Measurements from ENCODE around the gene GLDN.

GLDN gene

DNA sequence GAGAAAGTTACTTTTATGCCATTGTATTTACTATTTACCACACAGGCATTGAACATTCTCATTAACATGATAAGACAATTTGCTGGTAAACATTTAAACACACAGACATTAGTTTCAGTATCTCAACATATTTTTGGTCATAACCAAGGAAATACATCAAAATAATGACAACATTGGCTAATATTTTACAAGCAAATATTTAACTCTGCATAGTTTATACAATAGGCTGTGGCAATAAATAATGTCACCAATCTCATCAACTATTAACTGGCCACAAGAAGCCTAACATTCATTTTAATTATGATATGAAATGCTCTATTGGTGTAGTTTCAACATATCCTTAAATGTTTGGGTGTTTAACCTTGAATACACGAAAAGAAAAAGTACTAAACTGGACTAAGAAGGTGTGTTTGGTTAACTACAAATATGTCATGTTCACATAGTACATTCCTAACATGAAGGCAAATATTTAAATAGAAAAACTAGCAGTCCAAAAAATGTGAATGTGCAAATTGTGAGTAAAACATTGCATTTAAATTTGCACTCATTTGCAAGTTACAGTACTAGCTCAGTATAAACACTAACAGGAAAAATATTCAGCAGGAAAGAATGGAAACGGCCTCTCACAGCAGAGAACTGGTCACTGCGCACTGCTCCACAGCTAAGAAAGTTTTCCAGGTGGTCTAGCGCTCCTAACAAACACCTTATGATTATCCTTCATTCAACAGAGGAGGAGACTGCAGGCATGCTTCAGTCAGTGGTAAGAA, 106.6 kb downstream of the GLDN start:
- TF ChIP-seq, protein P1, sequence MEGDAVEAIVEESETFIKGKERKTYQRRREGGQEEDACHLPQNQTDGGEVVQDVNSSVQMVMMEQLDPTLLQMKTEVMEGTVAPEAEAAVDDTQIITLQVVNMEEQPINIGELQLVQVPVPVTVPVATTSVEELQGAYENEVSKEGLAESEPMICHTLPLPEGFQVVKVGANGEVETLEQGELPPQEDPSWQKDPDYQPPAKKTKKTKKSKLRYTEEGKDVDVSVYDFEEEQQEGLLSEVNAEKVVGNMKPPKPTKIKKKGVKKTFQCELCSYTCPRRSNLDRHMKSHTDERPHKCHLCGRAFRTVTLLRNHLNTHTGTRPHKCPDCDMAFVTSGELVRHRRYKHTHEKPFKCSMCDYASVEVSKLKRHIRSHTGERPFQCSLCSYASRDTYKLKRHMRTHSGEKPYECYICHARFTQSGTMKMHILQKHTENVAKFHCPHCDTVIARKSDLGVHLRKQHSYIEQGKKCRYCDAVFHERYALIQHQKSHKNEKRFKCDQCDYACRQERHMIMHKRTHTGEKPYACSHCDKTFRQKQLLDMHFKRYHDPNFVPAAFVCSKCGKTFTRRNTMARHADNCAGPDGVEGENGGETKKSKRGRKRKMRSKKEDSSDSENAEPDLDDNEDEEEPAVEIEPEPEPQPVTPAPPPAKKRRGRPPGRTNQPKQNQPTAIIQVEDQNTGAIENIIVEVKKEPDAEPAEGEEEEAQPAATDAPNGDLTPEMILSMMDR (IDR thresholded peaks at IDR 0.05; ENCODE audit: low read depth, low read length, missing control alignments): no peak
- no peak overlapping the region for H3K4me3 ChIP-seq (ENCODE audit: low read depth, low read length)
- no peak for DNase-seq (ENCODE audit: low read depth)

DNA sequence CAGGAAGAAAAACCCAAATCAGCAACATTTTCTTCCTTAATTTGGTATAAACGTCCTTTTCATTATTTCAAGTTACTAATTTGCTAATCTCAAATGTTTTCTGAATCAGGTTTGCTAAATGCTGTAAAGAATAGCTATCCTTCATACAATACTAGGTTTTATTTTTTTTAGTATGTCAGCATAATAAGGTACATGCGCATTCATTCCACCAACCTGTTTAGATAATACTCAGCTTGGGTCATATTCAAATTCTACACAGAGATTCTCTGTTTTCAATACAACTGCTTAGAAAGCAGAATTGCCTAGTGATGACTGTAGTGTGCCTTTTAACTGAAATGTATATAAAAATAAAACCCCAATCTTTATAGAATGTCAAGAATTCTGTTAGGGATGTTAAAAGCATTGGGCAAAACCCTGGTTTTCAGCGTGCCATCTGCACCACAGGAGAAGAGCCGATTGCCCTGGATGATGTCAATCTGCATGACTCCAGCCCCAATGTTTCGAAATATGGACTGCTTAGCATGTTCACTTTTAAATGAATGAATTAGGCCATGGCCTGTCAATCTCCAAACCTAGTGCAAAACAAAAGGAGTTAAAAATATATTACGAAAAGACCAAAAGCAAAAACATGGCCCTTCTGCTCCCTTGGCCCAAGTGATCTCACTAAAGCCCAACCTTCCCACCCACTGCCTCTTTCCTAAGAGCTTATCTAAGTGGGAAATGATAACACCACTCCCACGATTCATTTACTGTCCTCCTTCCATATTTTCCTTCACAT, 107.4 kb downstream of the GLDN start:
- H3K4me3 ChIP-seq (ENCODE audit: low read depth, low read length): no peak overlapping the region
- TF ChIP-seq, protein P1 (IDR thresholded peaks at IDR 0.05; ENCODE audit: low read depth, low read length, missing control alignments): no peak
- no peak for DNase-seq (ENCODE audit: low read depth)

DNA sequence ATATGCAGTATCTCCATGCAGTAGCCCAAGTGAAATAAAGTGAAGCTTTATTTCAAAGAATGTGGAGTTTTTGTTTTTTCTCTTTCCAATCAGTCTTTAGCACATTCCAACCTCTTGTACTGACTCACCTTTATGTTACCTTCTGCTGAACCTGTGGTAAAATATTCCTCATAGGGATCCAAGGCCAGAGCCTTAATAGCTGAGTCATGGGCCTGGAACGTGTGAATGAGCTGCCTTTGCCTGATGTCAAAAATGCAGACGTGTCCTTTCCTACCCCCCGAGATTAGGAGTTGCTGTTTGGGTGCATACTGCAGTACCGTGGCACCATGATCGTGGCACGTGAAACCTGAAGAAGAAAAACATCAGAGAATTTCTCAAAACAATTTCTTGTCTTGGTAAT, 108.5 kb downstream of the GLDN start:
- no peak for DNase-seq (ENCODE audit: low read depth)
- TF ChIP-seq, protein P1 (IDR thresholded peaks at IDR 0.05; ENCODE audit: low read depth, low read length, missing control alignments): no peak

More for the DNA sequence above, 108.5 kb downstream of the GLDN start:
- H3K4me3 ChIP-seq (ENCODE audit: low read depth, low read length): no peak overlapping the region

Measured in GM12864 (cell line).